Uterus (tissue), 4 donors: ENCODE data around the gene TRIOBP. TPM values are rescaled to one million over a fixed set of nuclear protein-coding genes. Genes with fewer than 3 reads are reported as not detected.
"Not testable (repeated sequence)": the region's sequence is repeated elsewhere in the genome, so short reads cannot be mapped to it uniquely, and the experiment has no call there.

Experiments
- DNase-seq, 2 donors: peaks; one replicate each; pipeline ENCODE4 v3.0.0-alpha.2; 2019 to 2020
- H3K27ac ChIP-seq, 2 donors: fragments of 200-600 bp; sonication (generic); 1 replicate in 1 of 2; 2 replicates in 1 of 2; pipeline ENCODE4 v1.5.1; 2016 to 2018
- H3K27me3 ChIP-seq, 2 donors: fragments of 200-600 bp; sonication (generic); one replicate each; pipeline ENCODE4 v1.5.1; 2018 to 2019; ENCODE audit warnings: control low read depth in 1 of 2
- H3K36me3 ChIP-seq, 2 donors: fragments of 200-600 bp; sonication (generic); one replicate each; pipeline ENCODE4 v1.5.1; 2019; ENCODE audit warnings: control low read depth in 1 of 2
- H3K4me1 ChIP-seq, 2 donors: fragments of 200-600 bp; sonication (generic); one replicate each; pipeline ENCODE4 v1.5.1; 2018 to 2019; ENCODE audit warnings: control low read depth in 1 of 2
- H3K4me3 ChIP-seq, 2 donors: fragments of 200-600 bp; sonication (generic); 1 replicate in 1 of 2; 2 replicates in 1 of 2; pipeline ENCODE4 v1.5.1; 2018 to 2019; ENCODE audit warnings: mild to moderate bottlenecking in 1 of 2
- H3K9me3 ChIP-seq, 2 donors: fragments of 200-600 bp; sonication (generic); one replicate each; pipeline ENCODE4 v1.5.1; 2019; ENCODE audit warnings: control low read depth in 1 of 2
- CTCF ChIP-seq, 4 experiments: fragments of 200-600 bp in 2 of 4; fragments of 450-650 bp in 2 of 4; sonication (generic) in 2 of 4; IDR thresholded peaks; one replicate each; pipeline ENCODE4 v1.5.1; 2016 to 2019; ENCODE audit warnings: antibody characterized with exemption in 4 of 4, mild to moderate bottlenecking in 2 of 4, moderate library complexity in 1 of 4
- POLR2A ChIP-seq, 2 donors: fragments of 450-650 bp; IDR thresholded peaks; one replicate each; pipeline ENCODE4 v1.6.1; 2016; ENCODE audit warnings: antibody characterized with exemption in 2 of 2, mild to moderate bottlenecking in 1 of 2, moderate library complexity in 1 of 2
- intact Hi-C: fragments of 100-400 bp; cut with DNase I; formaldehyde crosslinking; loops from one replicate; pipeline ENCODE4 v1.15.1; 2023; ENCODE audit warnings: low total_unique reads
- total RNA-seq, 4 donors: library from RNA; depleted of rRNA in 3 of 4; stranded (reverse); fragments of >200 nt in 3 of 4; gene quantifications; one replicate each; pipeline versions ENCODE4 v1.1.0 to v1.2.4, GENCODE V29; 2014 to 2023
- donor health status: DM: yes; HTN: yes; CAD: no.

TRIOBP gene
- total RNA-seq, 4 donors from 2014 or later = 56.2 to 177 (median 127) TPM

- TF ChIP-seq POLR2A (IDR thresholded peaks at IDR 0.05) (no peak), CTCF (IDR thresholded peaks at IDR 0.05) (no peak)
- intact Hi-C loops = no loop called here
Observed at GRCh38 chr22:37650463-37651136, 46.2 kb upstream of the TRIOBP start.

GRCh38 chr22:37654563-37655251 is 42.1 kb upstream of the TRIOBP start:
- intact Hi-C loops = no loop called here
- Histone ChIP-seq H3K4me3 (no peak overlapping the region), H3K36me3 (no peaks in the 10 kb centered on the region), H3K9me3 (no peaks in the 10 kb centered on the region), H3K27me3 (no peaks in the 10 kb centered on the region), H3K4me1 (peaks cover 0 to 6% of the 10 kb centered on the region in 2 donors), H3K27ac (no peak overlapping the region)
- TF ChIP-seq POLR2A (IDR thresholded peaks at IDR 0.05) = no peak
- TF ChIP-seq CTCF (IDR thresholded peaks at IDR 0.05) = no peak
- DNase-seq = no peak

More at GRCh38 chr22:37650463-37651136, 46.2 kb upstream of the TRIOBP start:
- no peak overlapping the region for H3K4me3 ChIP-seq
- H3K36me3 ChIP-seq = no peaks in the 10 kb centered on the region
- no peaks in the 10 kb centered on the region for H3K27me3 ChIP-seq
- no peak overlapping the region for H3K27ac ChIP-seq
- DNase-seq = no peak
- no peaks in the 10 kb centered on the region for H3K9me3 ChIP-seq
- H3K4me1 ChIP-seq = no peaks in the 10 kb centered on the region

- intact Hi-C loops = no loop called here
- Histone ChIP-seq H3K4me1 (peaks cover 0 to 8% of the 10 kb centered on the region in 2 donors), H3K27ac (no peak overlapping the region), H3K4me3 (no peak overlapping the region), H3K9me3 (no peaks in the 10 kb centered on the region), H3K27me3 (no peaks in the 10 kb centered on the region), H3K36me3 (no peaks in the 10 kb centered on the region)
- TF ChIP-seq CTCF (IDR thresholded peaks at IDR 0.05) (no peak), POLR2A (IDR thresholded peaks at IDR 0.05) (no peak)
- DNase-seq = no peak
Observed at GRCh38 chr22:37655252-37655563, 41.6 kb upstream of the TRIOBP start.

GRCh38 chr22:37656583-37656982 is 40.3 kb upstream of the TRIOBP start:
- H3K9me3 ChIP-seq, H3K27me3 ChIP-seq, H3K36me3 ChIP-seq, intact Hi-C loops, H3K4me3 ChIP-seq, H3K27ac ChIP-seq, DNase-seq: not testable (repeated sequence)
- peaks cover 0 to 11% of the 10 kb centered on the region in 2 donors for H3K4me1 ChIP-seq

GRCh38 chr22:37657590-37658132 is 39.2 kb upstream of the TRIOBP start:
- no peaks in the 10 kb centered on the region for H3K36me3 ChIP-seq
- H3K4me3 ChIP-seq = peak overlapping the region; percentile 27 to 42
- H3K27ac ChIP-seq = peak overlapping the region; percentile 81
- no peak for TF ChIP-seq CTCF (IDR thresholded peaks at IDR 0.05)
- intact Hi-C loops = no loop called here
- no peaks in the 10 kb centered on the region for H3K9me3 ChIP-seq
- no peak for DNase-seq
- peaks cover 0 to 11% of the 10 kb centered on the region in 2 donors for H3K4me1 ChIP-seq
- H3K27me3 ChIP-seq = no peaks in the 10 kb centered on the region
